ENCODE measurements around the gene NRG3.

DNA sequence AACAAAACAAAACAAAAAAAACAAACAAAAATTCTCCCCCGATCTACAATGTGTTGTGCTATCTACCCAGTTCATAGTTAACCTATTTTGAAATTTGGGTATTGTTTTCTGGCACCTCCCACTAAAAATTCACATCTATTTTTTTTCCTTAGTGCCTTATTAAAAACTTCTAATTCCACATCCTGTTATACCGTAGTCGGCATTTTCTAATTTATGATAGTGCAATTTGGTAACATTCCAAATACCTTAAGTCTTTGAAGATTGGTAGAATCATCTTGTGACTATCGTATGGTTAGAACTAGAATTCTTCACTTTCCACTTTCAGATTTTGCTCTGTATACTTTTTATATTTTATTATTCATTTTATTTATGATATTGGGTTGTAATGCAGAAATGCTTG is 4.5 kb upstream of the NRG3 start:
- TF ChIP-seq, protein P1, sequence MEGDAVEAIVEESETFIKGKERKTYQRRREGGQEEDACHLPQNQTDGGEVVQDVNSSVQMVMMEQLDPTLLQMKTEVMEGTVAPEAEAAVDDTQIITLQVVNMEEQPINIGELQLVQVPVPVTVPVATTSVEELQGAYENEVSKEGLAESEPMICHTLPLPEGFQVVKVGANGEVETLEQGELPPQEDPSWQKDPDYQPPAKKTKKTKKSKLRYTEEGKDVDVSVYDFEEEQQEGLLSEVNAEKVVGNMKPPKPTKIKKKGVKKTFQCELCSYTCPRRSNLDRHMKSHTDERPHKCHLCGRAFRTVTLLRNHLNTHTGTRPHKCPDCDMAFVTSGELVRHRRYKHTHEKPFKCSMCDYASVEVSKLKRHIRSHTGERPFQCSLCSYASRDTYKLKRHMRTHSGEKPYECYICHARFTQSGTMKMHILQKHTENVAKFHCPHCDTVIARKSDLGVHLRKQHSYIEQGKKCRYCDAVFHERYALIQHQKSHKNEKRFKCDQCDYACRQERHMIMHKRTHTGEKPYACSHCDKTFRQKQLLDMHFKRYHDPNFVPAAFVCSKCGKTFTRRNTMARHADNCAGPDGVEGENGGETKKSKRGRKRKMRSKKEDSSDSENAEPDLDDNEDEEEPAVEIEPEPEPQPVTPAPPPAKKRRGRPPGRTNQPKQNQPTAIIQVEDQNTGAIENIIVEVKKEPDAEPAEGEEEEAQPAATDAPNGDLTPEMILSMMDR (conservative IDR thresholded peaks at IDR 0.05 in 1 of 2, IDR thresholded peaks at IDR 0.05 in 1 of 2; ENCODE audit: low read depth in 1 of 2, low read length in 2 of 2), result no peak
- TF ChIP-seq EZH2 (IDR thresholded peaks at IDR 0.05; ENCODE audit: low read length, missing control alignments), result no peak

Measured in fibroblast of lung (primary cell).